ENCODE data around the gene ZBTB32.

Gene ZBTB32

GRCh38 chr19:35716801-35717664, 12.7 kb downstream of the ZBTB32 start:
- peaks cover 40% of the 10 kb centered on the region for H3K79me2 ChIP-seq (ENCODE audit: control insufficient read depth, low read length)
- H3K27me3 ChIP-seq (ENCODE audit: control insufficient read depth, low read length) = peaks cover 2% of the 10 kb centered on the region; the same call in 1 of the 2 replicates
- H3F3A ChIP-seq (ENCODE audit: control insufficient read depth, insufficient read depth) = no peaks in the 10 kb centered on the region
- H3K4me1 ChIP-seq (ENCODE audit: control insufficient read depth, low read length) = peaks cover 35% of the 10 kb centered on the region
- H3K36me3 ChIP-seq (ENCODE audit: control insufficient read depth, low read length) = peaks cover 21% of the 10 kb centered on the region
- peak overlapping the region; percentile 9; the same call in 1 of the 2 replicates for H3K27ac ChIP-seq (ENCODE audit: low read depth, low read length)
- TF ChIP-seq CTCF (IDR thresholded peaks at IDR 0.05; ENCODE audit: low read depth, low read length, poor library complexity, severe bottlenecking) = peak; percentile 99
- TF ChIP-seq EZH2phosphoT487 (IDR thresholded peaks at IDR 0.05; ENCODE audit: borderline replicate concordance, low read length) = no peak
- peak overlapping the region; percentile 89 for H3K4me3 ChIP-seq (ENCODE audit: low read length)
- H3K4me2 ChIP-seq (ENCODE audit: low read length) = peak overlapping the region; percentile 77
- H3K9me3 ChIP-seq (ENCODE audit: control insufficient read depth, insufficient read depth, low read length) = no peaks in the 10 kb centered on the region
- no peaks in the 10 kb centered on the region for H3K9me2 ChIP-seq (replicated peaks; ENCODE audit: control insufficient read depth, low read length)
- H4K20me1 ChIP-seq (ENCODE audit: control insufficient read depth, insufficient read depth, low read depth, low read length) = peaks cover 10% of the 10 kb centered on the region; the same call in 1 of the 2 replicates

GRCh38 chr19:35717665-35718344, 13.4 kb downstream of the ZBTB32 start, which contains the start of gene KMT2B:
Gene KMT2B (plus strand): TSS chr19:35718003. CDS start chr19:35718019, 16 bp downstream.
- no peaks in the 10 kb centered on the region for H3K9me3 ChIP-seq (ENCODE audit: control insufficient read depth, insufficient read depth, low read length)
- H3K27ac ChIP-seq (ENCODE audit: low read depth, low read length) = peak within 1 kb of the TSS; percentile 48; the same call in 1 of the 2 replicates
- no peaks in the 10 kb centered on the region for H3K27me3 ChIP-seq (ENCODE audit: control insufficient read depth, low read length)
- H3K9me2 ChIP-seq (replicated peaks; ENCODE audit: control insufficient read depth, low read length) = no peaks in the 10 kb centered on the region
- H3F3A ChIP-seq (ENCODE audit: control insufficient read depth, insufficient read depth) = no peaks in the 10 kb centered on the region
- H3K4me1 ChIP-seq (ENCODE audit: control insufficient read depth, low read length) = peaks cover 28% of the 10 kb centered on the region
- H3K4me3 ChIP-seq (ENCODE audit: low read length) = peak within 1 kb of the TSS; percentile 98
- peaks cover 10% of the 10 kb centered on the region; the same call in 1 of the 2 replicates for H4K20me1 ChIP-seq (ENCODE audit: control insufficient read depth, insufficient read depth, low read depth, low read length)
- H3K79me2 ChIP-seq (ENCODE audit: control insufficient read depth, low read length) = peaks cover 43% of the 10 kb centered on the region
- peaks cover 28% of the 10 kb centered on the region for H3K36me3 ChIP-seq (ENCODE audit: control insufficient read depth, low read length)
- no peak for TF ChIP-seq EZH2phosphoT487 (IDR thresholded peaks at IDR 0.05; ENCODE audit: borderline replicate concordance, low read length)
- TF ChIP-seq CTCF (IDR thresholded peaks at IDR 0.05; ENCODE audit: low read depth, low read length, poor library complexity, severe bottlenecking) = no peak
- peak within 1 kb of the TSS; percentile 90 for H3K4me2 ChIP-seq (ENCODE audit: low read length)

GRCh38 chr19:35718345-35719041, 14.1 kb downstream of the ZBTB32 start:
- Histone ChIP-seq H3K9me3 (ENCODE audit: control insufficient read depth, insufficient read depth, low read length) (no peaks in the 10 kb centered on the region), H3K9me2 (replicated peaks; ENCODE audit: control insufficient read depth, low read length) (no peaks in the 10 kb centered on the region), H4K20me1 (ENCODE audit: control insufficient read depth, insufficient read depth, low read depth, low read length) (peaks cover 10% of the 10 kb centered on the region; the same call in 1 of the 2 replicates), H3K27ac (ENCODE audit: low read depth, low read length) (peak overlapping the region; percentile 48; the same call in 1 of the 2 replicates), H3K4me3 (ENCODE audit: low read length) (peak overlapping the region; percentile 98), H3F3A (ENCODE audit: control insufficient read depth, insufficient read depth) (no peaks in the 10 kb centered on the region), H3K4me2 (ENCODE audit: low read length) (peak overlapping the region; percentile 90), H3K36me3 (ENCODE audit: control insufficient read depth, low read length) (peaks cover 35% of the 10 kb centered on the region), H3K79me2 (ENCODE audit: control insufficient read depth, low read length) (peaks cover 43% of the 10 kb centered on the region), H3K4me1 (ENCODE audit: control insufficient read depth, low read length) (peaks cover 24% of the 10 kb centered on the region), H3K27me3 (ENCODE audit: control insufficient read depth, low read length) (no peaks in the 10 kb centered on the region)
- no peak for TF ChIP-seq CTCF (IDR thresholded peaks at IDR 0.05; ENCODE audit: low read depth, low read length, poor library complexity, severe bottlenecking)
- TF ChIP-seq EZH2phosphoT487 (IDR thresholded peaks at IDR 0.05; ENCODE audit: borderline replicate concordance, low read length) = no peak
